A673 (cell line): ENCODE measurements around the gene CHAD. TPM values are rescaled to one million over a fixed set of nuclear protein-coding genes. Genes with fewer than 3 reads are reported as not detected.

Experiments
- BruUV-seq: library from RNA; stranded (reverse); fragments of 400-500 nt; replicated peaks from 2 replicates; lab custom pipeline; 2021; lab: Mats Ljungman, UMichigan
- CTCF ChIA-PET: fragments of 300-600 bp; sonication (Branson Sonifier 250); formaldehyde crosslinking; loops from one replicate; lab custom pipeline; 2022; ENCODE audit warnings: antibody characterized with exemption; lab: Charles Lee
- POLR2A ChIA-PET: fragments of 300-600 bp; sonication (Branson Sonifier 250); formaldehyde crosslinking; loops from one replicate; lab custom pipeline; 2022; ENCODE audit warnings: antibody characterized with exemption; ENCODE audit not compliant: low non-redundant PET; lab: Charles Lee
- DNase-seq: peaks from one replicate; pipeline ENCODE4 v3.0.0-alpha.2; 2015; ENCODE audit warnings: low spot score
- H3K27ac ChIP-seq: fragments of 200-600 bp; sonication (generic); 2 replicates; pipeline ENCODE4 v1.5.1; 2016; ENCODE audit warnings: mixed run types, low read depth, mild to moderate bottlenecking, mixed read lengths, antibody characterized with exemption, low read length; ENCODE audit not compliant: poor library complexity, severe bottlenecking
- H3K27me3 ChIP-seq: fragments of 200-600 bp; sonication (generic); replicated peaks from 2 replicates; pipeline ENCODE4 v1.6.1; 2017; ENCODE audit warnings: mixed run types, low read depth, mild to moderate bottlenecking, mixed read lengths, antibody characterized with exemption, low read length; ENCODE audit not compliant: insufficient read depth, poor library complexity
- H3K36me3 ChIP-seq: fragments of 200-600 bp; sonication (generic); 2 replicates; pipeline ENCODE4 v1.6.1; 2016; ENCODE audit warnings: mixed run types, mild to moderate bottlenecking, mixed read lengths, antibody characterized with exemption, low read length; ENCODE audit not compliant: insufficient read depth, poor library complexity, severe bottlenecking
- H3K4me1 ChIP-seq: fragments of 200-600 bp; sonication (generic); 2 replicates; pipeline ENCODE4 v1.6.1; 2017; ENCODE audit warnings: mixed run types, mild to moderate bottlenecking, mixed read lengths, antibody characterized with exemption, low read length; ENCODE audit not compliant: insufficient read depth, poor library complexity, severe bottlenecking
- H3K4me3 ChIP-seq: fragments of 200-600 bp; sonication (generic); 2 replicates; pipeline ENCODE4 v1.5.1; 2016; ENCODE audit warnings: low read depth, mixed run types, mild to moderate bottlenecking, mixed read lengths, low read length; ENCODE audit not compliant: poor library complexity, severe bottlenecking
- H3K9me3 ChIP-seq: fragments of 200-600 bp; sonication (generic); 2 replicates; pipeline ENCODE4 v1.6.1; 2016; ENCODE audit warnings: mixed run types, low read depth, mild to moderate bottlenecking, mixed read lengths, antibody characterized with exemption, low read length; ENCODE audit not compliant: poor library complexity, severe bottlenecking
- EZH2 ChIP-seq: fragments of 200-600 bp; sonication (generic); IDR thresholded peaks from 2 replicates; pipeline ENCODE4 v1.6.1; 2017; ENCODE audit warnings: borderline replicate concordance, low read depth, mild to moderate bottlenecking, mixed read lengths, antibody characterized with exemption, low read length; ENCODE audit not compliant: poor library complexity, severe bottlenecking
- intact Hi-C: fragments of 100-400 bp; cut with micrococcal nuclease; formaldehyde crosslinking; loops from one replicate; pipeline ENCODE4 v1.10.0; 2022; ENCODE audit not compliant: unreplicated experiment
- total RNA-seq: library from RNA; stranded (reverse); gene quantifications from 2 replicates; pipeline ENCODE4 v1.2.3, GENCODE V29; 2021
- TF ChIP-seq, protein P1 (sequence below): fragments of 300-800, 200-600 bp; sonication (generic); conservative IDR thresholded peaks from 2 replicates; pipeline ENCODE4 v1.5.1; 2017; ENCODE audit warnings: low read depth, mild to moderate bottlenecking, antibody characterized with exemption, low read length, moderate library complexity, mixed read lengths

CHAD gene
- total RNA-seq, 1 experiment from 2014 or later = not detected

DNA sequence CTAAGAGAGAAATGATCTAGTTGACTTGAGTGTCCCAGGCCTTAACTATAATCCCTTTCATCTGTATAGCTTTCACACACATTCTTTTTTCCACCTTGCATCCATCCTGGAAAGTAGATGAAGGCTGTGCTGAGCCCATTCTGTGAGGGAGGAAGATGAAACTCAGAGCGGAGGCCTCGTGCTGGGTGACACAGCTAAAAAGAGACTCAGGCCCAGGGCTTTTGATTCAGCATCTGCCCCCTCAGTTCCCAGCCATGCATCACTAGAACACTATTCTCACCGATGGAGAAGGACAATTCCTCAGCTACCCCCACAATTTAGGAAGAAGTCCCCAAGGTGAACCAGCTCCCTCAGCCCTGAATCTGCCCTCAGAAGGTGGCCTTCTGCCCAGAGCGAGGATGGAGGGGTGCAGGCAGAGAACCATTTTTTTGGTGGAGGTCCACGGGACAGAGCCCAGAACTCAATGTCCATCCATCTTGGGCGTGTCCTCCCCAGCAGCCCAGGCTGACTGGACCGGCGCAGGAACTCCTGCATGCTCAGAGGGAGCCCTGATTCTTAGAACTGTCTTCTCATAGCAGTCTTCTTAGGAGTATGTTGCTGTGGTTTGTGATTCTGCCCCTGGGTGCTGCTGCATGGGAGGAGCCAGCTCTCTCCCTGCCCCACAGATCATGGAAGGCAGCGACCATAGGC is 33.8 kb upstream of the CHAD start:
- H3K4me3 ChIP-seq = no peak overlapping the region
- H3K4me1 ChIP-seq = no peaks in the 10 kb centered on the region
- BruUV-seq = no TSS peak
- ChIA-PET POLR2A (interaction anchor here (0.6 kb wide), 1 partner anchor 23 kb away, joined by 4 read pairs; no protein-coding TSS in a partner anchor), CTCF (no interaction called here)
- no peaks in the 10 kb centered on the region for H3K27me3 ChIP-seq
- TF ChIP-seq, protein P1, sequence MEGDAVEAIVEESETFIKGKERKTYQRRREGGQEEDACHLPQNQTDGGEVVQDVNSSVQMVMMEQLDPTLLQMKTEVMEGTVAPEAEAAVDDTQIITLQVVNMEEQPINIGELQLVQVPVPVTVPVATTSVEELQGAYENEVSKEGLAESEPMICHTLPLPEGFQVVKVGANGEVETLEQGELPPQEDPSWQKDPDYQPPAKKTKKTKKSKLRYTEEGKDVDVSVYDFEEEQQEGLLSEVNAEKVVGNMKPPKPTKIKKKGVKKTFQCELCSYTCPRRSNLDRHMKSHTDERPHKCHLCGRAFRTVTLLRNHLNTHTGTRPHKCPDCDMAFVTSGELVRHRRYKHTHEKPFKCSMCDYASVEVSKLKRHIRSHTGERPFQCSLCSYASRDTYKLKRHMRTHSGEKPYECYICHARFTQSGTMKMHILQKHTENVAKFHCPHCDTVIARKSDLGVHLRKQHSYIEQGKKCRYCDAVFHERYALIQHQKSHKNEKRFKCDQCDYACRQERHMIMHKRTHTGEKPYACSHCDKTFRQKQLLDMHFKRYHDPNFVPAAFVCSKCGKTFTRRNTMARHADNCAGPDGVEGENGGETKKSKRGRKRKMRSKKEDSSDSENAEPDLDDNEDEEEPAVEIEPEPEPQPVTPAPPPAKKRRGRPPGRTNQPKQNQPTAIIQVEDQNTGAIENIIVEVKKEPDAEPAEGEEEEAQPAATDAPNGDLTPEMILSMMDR = no peak
- no peak for TF ChIP-seq EZH2
- no peak overlapping the region for H3K27ac ChIP-seq
- intact Hi-C loops = no loop called here
- no peaks in the 10 kb centered on the region for H3K36me3 ChIP-seq
- DNase-seq = no peak
- H3K9me3 ChIP-seq = no peaks in the 10 kb centered on the region

DNA sequence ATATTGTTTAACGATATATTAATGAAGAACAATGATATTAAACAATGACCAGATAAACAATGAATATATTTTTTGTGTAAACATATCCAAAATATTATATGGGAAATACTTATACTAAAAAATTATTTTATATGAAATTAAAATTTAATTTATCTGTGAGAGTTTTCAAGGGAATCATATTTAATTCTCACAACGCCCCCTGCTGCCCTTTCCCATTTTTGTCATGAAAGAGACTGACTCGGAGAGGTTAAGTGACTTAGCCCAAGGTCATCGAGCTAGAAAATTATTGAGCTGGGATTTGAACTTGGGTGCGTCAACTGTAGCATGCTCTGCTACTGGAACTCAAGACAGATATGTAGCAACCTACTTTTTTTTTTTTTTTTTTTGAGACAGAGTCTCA is 32.4 kb upstream of the CHAD start:
- BruUV-seq = no TSS peak
- H3K4me3 ChIP-seq = no peak overlapping the region
- TF ChIP-seq, protein P1 = peak; percentile 60
- no peak for TF ChIP-seq EZH2
- CTCF ChIA-PET = interaction anchor here (0.7 to 1.1 kb wide), 3 partner anchors 10 to 291 kb away, joined by 3 to 4 read pairs (median 3); no protein-coding TSS in a partner anchor
- POLR2A ChIA-PET = interaction anchor here (0.9 kb wide), 1 partner anchor 505 kb away, joined by 3 read pairs; no protein-coding TSS in a partner anchor
- no peaks in the 10 kb centered on the region for H3K36me3 ChIP-seq
- H3K27ac ChIP-seq = no peak overlapping the region
- no peaks in the 10 kb centered on the region for H3K4me1 ChIP-seq
- H3K9me3 ChIP-seq = no peaks in the 10 kb centered on the region
- intact Hi-C loops = no loop called here
- H3K27me3 ChIP-seq = no peaks in the 10 kb centered on the region
- peak; percentile 40 for DNase-seq

DNA sequence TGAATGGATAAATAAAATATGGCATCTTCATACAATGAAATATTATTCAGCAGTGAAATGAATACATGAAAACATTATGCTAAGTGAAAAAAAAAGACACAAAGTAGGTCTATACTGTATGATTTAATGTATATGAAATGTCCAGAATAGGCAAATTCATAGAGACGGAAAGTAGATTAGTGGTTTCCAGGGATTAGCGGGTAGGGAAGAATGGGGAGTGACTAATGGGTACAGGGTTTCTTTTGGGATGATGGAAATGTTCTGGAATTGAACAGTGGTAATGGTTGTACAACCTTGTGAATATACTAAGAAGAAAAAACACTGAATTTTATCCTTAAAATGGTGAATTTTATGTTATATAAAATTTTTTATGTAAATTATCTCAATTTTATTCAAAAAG is 31.0 kb upstream of the CHAD start:
- DNase-seq = no peak
- H3K27ac ChIP-seq = no peak overlapping the region
- no peaks in the 10 kb centered on the region for H3K27me3 ChIP-seq
- TF ChIP-seq EZH2 = no peak
- TF ChIP-seq, protein P1 = no peak
- no peaks in the 10 kb centered on the region for H3K9me3 ChIP-seq
- POLR2A ChIA-PET = no interaction called here
- H3K4me3 ChIP-seq = no peak overlapping the region
- no TSS peak for BruUV-seq
- CTCF ChIA-PET = interaction anchor here (0.7 kb wide), 1 partner anchor 41 kb away, joined by 15 read pairs; no protein-coding TSS in a partner anchor
- H3K4me1 ChIP-seq = no peaks in the 10 kb centered on the region
- no peaks in the 10 kb centered on the region for H3K36me3 ChIP-seq
- intact Hi-C loops = no loop called here
